ENCODE results near the gene COL12A1.

Gene COL12A1

DNA sequence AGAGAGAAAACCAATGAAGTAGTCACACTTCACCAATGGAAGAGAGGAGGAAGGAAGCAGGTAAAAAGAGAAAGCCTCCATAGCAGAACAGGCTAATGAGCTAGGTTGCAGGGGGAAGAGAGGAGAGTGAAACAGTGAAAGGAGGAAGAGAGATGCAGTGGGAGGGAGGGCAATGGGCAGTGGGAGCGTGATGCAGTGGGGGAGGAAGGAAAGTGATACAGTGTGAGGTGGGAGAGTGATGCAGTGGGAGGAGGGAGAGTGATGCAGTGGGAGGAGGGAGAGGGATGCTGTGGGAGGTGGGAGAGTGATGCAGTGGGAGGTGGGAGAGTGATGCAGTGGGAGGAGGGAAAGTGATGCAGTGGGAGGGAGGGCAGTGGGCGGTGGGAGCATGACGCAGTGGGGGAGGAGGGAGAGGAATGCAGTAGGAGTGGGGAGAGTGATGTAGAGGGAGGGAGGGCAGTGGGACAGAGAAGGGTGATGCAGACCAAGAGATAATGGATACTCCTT is 29.7 kb downstream of the COL12A1 start:
- DNase-seq = no peak

DNA sequence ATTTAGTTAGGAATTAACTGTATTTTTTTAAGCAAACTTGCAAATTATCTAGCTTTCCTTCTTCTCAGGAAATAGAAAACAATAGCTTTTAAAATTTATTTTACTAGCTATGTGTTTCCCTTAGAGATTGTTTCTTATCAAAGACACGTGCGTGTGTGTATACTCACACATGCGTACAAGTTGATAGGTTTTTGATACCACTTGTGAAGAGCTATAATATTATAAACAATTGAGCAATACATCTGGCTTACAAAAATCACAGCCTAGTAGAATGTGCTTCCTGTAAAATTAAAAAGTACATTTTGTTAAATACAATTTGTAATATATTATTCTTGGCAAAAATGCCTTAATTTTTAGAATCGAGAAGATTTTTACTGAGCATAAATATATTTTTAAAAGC is 33.9 kb downstream of the COL12A1 start:
- no peak for DNase-seq

DNA sequence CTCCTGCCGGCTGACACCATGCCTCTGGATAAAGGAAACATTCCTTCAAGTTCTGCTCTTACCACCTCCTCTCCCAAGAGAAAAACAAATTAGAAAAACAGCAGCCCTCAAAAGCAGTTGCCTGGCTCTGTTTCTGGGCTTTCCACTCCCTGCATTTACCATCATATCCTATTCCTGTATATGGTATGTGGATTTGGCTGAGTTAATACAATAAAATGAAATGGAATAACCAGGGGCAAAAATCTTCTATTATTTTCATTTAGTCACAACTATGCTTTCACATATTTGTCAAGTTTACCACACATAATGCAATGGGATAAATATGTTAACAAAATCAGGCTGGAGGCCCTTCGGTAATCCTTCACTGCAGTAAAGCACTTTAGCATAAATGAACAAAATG is 34.3 kb downstream of the COL12A1 start:
- DNase-seq = no peak

DNA sequence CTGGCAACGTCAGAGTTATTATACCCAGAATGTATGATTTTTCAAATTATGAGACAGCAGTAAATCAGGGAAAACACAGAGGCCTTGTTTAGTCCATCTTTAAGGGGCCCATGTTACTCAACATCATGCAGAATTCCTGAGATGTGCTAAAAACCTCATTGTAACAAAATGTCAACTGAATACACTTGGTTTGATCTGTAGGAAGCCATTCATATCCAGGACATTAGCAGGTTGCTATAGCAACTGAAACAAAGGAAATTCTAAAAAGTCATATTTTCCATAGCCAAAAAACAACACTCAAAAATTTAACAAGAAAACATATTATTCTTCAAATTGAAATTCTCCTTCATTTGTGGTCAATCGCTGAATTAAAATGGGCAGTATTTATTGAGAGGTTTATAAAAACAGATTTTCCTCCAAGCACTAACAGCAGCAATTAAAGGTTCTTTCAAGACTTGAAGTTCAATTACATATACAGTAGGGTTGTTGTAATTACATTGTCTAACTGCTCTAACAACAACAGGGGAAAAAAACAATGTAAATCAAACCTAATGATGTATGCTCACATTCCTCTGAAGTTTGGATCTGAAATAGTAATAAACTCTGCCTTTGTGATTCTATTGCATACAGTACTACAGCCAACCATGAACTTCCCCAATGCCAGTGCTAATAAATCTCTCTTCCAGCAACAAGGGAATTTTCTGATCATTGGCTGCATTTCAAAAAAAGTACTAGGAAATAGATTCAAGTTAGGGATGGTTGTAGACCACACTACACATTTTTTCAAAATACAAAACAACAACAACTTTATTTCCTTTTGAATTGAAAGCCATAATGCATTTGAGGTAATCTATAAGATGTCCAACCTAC is 34.9 kb downstream of the COL12A1 start:
- DNase-seq = no peak

DNA sequence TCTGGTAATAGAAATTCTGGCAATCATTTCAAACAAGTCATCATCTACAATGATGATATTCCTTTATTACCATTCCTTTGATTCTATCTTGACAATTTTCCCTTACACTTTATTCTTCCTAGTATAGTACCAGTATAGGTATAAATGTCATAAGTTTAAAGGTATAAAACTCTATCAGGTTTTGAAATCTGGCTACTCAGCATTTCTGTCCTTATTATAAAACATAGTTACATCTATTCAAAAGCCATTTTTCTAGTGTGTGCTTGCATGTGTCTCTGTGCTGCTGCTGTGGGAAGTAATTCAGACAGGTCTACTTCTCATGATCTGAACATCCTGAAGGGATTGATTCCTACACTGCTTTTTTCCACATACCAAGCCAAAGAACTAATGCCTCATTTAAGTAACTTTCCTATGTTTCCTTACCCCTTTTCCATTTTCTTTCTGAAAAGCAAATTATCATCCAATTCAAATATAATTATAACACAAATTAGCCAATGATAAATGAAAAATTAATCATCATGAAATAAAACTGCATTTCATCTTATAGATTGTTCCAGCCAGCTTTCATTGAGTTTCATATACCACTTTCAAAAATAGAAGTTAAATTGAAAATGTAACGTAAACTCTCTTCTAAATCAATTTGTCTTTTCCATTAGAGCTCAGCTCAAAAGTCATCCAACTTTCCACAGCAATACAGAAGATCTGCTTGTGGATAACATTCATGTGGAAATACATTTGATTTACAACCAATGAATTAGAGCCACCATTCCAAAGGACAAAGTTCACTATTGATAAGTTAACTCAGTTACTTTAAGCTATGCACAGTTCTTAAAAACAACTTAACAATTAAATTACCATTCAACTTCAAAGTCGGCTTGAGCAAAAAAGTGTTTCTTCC is 35.9 kb downstream of the COL12A1 start:
- no peak for DNase-seq

DNA sequence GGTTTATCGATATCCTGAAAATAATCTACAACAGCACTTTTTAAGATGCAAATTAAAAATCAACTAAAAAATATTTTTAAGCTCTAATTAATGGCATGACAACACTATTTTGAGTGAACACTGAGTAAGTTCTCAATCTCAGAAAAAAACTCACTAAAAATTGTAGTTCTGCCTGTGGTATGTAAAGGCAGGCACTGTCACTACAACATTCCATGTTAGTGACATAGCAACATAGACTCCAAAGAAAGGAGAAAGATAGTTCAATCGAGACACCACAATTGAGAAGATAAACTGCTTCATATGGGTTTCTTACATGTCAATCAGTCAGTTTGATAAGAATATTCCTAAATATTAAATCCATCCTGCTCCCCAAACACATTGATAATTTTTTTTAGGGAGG is 38.0 kb downstream of the COL12A1 start:
- no peak for DNase-seq

DNA sequence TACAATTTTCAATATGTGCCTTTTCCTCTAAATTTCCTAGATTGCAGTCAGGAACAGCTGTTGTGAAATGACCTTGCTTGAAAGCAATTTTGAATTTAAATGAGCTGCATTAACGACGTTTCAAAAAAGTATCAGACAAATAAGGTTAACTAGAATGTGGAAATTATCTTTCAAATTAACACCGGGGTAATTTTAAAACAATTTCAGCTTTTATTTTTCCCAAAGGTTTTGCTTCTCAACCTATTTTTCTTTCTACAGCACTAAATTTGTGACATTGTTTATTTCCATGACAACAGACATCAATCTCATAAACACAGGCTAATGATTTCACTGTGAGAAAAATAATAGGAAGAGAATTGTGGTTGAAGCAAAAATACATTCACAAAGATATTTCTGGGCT is 38.5 kb downstream of the COL12A1 start:
- DNase-seq = no peak

DNA sequence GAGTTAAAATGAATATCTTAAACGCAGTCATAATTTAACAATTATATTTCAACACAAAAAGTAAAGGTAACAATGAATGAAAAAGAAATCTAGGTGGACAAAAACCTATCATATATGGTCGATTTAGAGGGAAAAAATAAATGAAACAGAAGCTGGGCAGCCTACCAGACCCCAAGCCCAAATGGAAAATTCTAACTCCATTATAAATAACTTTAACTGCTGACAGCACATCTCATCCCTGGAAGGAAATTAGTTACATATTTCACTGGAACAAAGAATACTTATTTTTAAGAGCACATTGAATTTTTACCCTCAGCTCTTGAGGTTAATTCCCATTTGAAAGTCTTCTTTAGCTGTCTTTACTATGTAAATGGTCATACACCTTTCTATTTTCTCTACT is 39.1 kb downstream of the COL12A1 start:
- DNase-seq = no peak

DNA sequence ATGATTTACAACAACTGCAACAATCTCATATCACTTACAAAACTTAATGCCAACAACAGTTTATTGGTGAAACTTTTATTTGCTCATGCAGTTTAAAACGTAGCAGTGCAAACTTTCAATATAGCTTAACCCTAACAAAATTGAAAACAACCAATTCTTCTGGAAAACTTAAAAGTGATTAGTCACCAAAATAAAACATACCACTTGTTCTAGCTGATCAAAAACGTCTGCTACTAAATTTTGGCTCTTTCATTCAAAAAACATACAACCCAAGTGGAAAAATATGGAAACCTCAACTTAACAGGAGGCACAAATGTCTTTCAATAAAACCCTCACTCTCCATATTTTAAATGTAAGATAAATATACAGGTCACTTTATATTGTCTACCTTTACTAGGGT is 39.6 kb downstream of the COL12A1 start:
- DNase-seq = no peak

DNA sequence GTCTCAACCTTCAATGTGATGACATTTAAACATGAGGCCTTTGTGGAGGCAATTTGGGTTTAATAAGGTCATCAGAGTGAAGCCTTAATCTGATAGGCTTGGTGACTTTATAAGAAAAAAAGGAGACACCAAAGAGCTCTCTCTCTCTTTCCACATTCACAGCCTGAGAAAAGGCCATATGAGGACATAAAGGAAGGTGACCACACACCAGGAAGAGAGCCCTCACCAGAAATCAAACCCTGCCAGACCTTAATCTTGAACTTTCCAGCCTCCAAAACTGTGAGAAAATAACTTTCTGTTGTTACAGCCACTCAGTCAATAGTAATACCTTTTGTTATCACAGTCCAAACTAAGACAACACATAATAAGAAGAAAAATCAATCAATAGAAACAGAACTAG is 47.7 kb downstream of the COL12A1 start:
- DNase-seq = no peak

DNA sequence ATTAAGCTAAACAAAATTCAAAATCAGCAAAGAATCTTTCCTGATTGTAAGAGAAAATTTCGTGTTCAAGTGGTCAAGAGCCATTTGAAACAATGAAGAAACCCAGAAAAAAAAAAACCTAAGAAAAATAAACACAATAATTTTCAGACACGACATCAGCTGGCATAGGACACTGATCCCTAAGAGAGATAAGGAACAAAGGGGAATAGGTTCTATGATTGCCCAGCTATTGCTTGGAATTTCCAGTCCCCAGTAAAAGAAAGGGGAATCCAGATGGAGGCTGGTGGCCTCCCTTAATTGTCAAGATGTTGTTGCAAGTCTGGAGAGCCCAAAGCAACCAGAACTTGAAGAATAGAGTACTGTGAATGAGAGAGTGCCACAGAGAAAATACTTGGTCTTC is 48.5 kb downstream of the COL12A1 start:
- DNase-seq = no peak

DNA sequence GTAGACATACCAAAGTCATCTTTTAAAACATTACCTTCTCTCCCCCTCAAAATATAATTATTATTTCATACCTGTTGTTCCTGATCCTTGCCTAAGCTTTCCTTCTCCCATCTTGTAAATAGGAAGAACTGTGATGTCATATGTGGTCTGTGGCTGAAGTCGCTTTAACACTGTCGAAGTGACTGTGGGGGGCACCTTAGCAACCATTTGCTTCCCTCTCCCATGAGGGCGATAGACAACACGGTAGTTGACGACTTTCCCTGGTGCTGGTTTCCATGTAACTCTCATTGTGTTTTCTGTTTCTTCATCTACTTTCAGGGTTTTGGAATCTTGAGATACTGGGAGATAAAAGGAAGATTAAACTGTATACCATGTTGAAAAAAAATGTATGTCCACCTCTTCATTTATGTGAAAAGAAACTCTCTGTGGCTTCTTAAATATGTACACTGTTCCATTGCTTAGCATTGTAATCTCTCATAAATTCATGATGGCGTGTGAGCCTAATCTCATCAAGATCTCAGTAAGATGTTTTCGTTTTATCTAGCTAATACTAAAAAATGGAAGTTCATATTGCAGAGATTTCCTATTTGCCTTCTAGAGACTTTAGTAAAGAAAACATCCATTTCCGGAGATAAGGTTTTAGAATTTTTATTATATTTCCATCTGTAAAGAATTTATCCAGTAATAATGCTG is 49.5 kb downstream of the COL12A1 start:
- DNase-seq = no peak

DNA sequence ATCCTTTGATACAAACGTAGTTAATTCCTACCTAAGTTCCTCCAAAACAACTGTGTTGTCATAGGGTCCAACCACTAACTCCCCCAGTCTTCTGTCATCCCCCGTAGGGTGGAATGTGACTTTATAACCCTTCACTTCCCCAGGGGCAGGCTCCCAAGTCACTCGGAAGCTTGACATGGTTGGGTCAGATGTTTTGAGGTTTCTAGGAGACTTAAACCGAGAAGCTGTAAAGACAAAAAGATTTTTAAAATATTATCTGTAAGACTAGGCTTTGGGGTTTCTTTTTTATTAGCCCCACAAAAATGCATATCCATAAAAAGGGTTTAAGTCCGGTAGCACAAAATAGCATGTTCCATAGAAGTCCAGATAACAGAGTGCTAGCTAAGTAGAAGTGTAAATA is 50.2 kb downstream of the COL12A1 start:
- no peak for DNase-seq

DNA sequence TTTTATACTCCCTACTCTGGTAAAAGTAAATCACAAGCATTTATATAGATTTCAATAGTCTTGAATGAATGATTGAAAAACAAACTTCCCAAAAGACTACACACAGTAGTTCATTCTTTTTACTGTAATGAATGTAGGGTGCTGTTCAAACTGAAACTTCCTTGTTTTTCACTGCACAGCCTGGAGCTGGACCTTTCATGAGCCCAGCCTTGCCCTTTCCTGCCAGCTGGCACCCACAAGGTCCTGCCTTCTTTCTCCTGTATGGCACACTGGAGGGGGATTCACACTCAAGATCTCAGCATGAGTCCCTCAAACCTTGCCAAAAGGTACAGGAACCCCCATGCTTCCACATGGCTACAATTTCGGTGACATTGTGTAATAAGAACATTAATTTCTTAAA is 50.9 kb downstream of the COL12A1 start:
- no peak for DNase-seq

DNA sequence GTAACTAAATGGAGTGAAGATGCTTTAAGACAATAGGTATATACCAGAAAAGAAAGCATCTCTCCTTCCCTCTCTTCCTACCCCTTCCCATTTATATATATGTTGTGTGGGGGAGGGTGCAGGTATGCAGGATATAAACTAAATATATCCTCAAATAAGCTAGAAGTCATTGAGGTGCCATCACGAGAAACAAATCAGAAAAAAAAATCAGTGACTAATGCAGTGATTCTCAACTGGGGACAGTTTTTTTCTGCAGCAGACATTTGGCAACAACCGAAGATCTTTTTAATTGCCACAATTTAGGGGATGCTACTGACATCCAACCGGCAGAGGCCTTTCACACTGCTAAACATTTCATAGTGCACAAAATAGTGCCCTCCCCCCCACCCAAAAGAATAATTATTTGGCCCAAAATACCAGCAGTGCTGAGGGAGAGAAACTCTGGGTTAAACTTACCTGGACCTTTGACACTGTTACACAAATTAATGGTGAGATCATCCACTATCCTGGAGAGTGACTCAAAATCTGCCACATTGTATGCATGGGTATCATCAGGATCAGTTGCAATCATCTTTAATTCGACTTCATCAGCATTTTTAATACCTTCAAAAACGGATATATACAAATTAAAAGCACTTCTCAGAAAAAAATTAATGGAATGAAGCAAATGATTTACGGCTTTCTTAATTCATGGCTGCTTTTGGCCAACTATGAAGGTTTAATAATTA is 55.0 kb downstream of the COL12A1 start:
- no peak for DNase-seq

DNA sequence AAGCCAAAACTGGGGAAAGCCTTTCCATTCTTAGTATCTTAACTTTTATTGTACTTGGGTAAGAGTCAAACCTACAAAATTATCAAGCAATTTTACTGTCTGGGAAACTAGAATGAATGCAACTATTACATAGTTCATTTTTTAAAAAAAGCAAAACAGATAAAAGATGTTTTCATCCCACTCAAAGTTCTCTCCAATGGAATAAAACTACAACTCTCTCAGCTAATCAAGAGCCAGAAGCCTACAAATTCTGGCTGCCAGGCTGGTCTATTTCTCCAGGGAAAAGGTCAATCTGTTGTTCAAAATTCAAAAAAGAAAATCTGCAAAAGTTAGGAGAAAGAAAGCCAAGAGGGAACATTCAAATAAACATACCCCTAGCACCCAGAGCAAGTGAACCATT is 56.2 kb downstream of the COL12A1 start:
- no peak for DNase-seq

DNA sequence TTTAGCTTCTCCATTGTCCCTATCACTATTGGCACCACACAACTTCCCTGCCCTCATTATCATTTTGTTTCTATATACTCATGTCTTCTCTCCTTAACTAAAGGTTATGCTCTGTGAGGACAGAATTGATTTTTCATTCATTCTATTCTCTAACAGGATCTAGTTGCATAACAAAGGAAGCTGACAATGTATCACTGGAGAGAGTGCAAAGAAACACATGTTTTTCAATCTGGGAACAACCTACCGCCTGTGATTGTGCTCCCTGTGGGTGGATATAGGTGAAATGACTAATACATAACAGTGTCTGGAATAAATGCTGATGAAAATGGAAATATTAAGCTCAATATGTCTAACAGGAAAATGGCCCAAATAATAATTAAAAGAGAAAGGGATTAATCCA is 56.6 kb downstream of the COL12A1 start:
- DNase-seq = no peak

DNA sequence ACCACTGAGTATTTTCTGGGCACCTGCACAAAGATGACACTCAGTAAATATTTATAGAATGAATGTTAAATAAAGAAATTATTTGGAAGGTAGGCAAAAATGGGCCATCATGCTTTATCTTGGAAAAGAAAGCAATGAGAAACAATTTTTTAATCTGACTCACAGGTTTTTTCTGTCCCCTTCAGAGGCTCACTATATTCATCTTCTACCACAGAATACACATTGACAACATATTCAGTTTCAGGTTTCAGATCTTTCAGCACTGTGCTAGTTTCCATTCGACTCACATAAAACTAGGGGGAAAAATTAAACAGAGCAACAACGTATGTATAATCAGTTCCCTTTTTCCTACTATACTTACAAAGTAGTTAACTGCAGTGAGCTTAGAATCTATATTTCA is 58.3 kb downstream of the COL12A1 start:
- no peak for DNase-seq

DNA sequence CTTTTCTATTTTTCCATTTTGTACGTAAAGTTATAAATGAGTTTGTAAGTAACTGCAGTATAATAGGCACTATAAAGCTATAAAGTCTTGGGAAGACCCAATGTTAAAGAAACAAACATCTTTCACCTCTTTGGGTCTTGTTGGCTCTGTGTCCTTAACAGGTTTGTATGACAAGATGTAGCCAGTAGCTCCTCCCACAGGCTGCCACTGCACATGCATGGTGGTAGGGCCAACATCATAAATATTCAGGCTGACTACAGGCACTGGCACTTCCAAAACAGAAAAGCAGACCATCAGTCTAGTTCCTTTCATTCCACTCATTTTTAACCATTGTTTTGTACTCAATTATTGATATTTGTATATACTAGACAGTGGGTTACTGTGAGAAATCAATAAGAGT is 59.9 kb downstream of the COL12A1 start:
- no peak for DNase-seq

DNA sequence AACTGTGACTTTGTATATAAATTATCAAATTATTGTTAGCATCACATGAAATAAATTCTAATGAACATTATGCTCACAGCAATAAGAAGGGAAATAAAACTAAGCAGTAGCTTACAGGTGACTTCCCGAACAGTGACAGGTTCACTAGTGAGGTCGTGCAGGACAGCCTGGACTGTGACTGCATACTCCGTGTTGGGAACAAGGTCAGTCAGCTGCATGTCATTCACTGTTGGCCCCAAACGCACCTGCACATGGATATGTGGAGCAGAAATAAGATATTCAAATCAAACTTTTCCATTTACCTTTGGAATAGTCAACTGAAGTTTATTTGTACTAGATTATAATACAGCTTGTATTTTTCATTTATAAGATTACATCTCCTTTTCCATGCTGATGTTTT is 60.6 kb downstream of the COL12A1 start:
- DNase-seq = no peak

DNA sequence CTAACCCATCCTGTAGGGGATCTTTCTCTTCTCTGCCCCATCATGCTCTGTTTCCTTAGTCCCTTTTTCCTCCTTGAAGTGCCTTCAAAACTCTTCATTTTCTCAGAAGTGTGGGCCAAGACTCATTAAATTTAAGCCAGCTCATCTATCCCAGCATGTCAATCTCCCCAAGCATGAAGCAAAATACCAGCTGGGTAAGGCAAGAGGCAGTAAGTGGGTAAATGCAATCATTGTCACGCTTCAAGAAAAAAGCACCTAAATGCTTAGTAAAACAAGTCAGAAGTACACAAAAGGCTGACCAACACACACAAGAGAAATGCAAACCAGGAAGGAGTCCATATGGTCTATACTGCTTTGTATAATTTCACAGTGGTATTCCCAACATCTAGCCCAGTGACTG is 61.5 kb downstream of the COL12A1 start:
- no peak for DNase-seq

DNA sequence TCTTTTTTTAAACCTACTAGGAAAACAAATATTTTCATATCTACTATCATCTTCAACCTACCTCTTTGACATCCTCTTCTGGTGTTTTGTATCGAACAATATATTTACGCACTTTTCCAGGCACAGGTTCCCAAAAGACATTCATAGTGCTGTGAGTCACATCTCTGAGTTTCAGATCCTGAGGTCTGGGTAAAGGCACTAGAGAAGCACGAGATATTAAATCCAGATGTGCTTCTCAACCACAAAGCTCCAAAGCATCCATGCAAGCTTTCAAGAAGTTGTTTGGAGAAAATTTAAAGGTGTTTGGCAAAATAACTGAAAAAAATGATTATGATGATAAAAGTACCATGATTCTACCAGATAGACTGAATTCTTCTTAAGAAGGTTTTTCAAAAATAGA is 62.7 kb downstream of the COL12A1 start:
- DNase-seq = no peak

DNA sequence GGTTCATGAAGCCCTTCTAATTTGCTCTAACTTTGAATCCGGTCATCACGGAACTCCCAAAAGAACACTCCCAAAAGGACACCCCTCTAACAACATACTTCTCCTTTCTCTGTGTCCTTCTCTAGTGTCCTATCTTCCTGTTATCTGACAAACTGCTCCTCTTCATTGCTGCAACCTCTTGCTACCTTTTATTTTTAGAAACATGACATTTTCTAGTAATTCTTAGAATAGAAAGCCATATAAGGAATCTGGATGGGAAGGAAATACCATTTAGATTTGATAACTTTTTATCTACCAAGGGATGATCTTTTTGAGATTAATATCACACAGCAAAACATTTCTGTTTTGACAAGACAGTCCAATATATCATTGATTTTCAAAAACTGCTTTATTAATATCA is 63.1 kb downstream of the COL12A1 start:
- DNase-seq = no peak

All from NCI-H748 treated with DMSO at 0.1 percent for 48 hours (cell line).